GM18502 (cell line): Measurements from ENCODE around the gene MECP2.

Source experiments
- ATAC-seq: cut with Tn5 transposase; IDR thresholded peaks from one replicate; pipeline ENCODE4 v1.9.1; 2021; ENCODE audit warnings: mild to moderate bottlenecking; ENCODE audit not compliant: unreplicated experiment, poor library complexity

MECP2 gene

GRCh38 chrX:154039577-154039976 is 57.9 kb downstream of the MECP2 start:
- ATAC-seq = no peak

- ATAC-seq = no peak
These were observed 58.9 kb downstream of the MECP2 start for GRCh38 chrX:154038656-154039055.

GRCh38 chrX:154037754-154038153 is 59.8 kb downstream of the MECP2 start:
- no peak for ATAC-seq

GRCh38 chrX:154036513-154036912 is 61.0 kb downstream of the MECP2 start:
- ATAC-seq = no peak

GRCh38 chrX:154033848-154034247 is 63.7 kb downstream of the MECP2 start:
- no peak for ATAC-seq

GRCh38 chrX:154032653-154033052 is 64.9 kb downstream of the MECP2 start:
- no peak for ATAC-seq

- ATAC-seq = no peak
These were observed 65.4 kb downstream of the MECP2 start for GRCh38 chrX:154032160-154032559.

GRCh38 chrX:154030715-154031305 is 66.7 kb downstream of the MECP2 start:
- no peak for ATAC-seq

- no peak for ATAC-seq
These were observed 67.3 kb downstream of the MECP2 start for GRCh38 chrX:154030266-154030665.

- ATAC-seq = no peak
These were observed 68.1 kb downstream of the MECP2 start for GRCh38 chrX:154029439-154029838.

GRCh38 chrX:154028502-154029184 is 68.9 kb downstream of the MECP2 start:
- ATAC-seq = no peak

- ATAC-seq = no peak
These were observed 69.5 kb downstream of the MECP2 start for GRCh38 chrX:154027986-154028385.

GRCh38 chrX:154027022-154027402 is 70.5 kb downstream of the MECP2 start:
- ATAC-seq = no peak

GRCh38 chrX:154026136-154027021 is 71.1 kb downstream of the MECP2 start:
- ATAC-seq = no peak

GRCh38 chrX:154025230-154025629 is 72.3 kb downstream of the MECP2 start:
- ATAC-seq = no peak

- ATAC-seq = no peak
These were observed 73.2 kb downstream of the MECP2 start for GRCh38 chrX:154024271-154024670.

GRCh38 chrX:154023276-154024000 is 74.1 kb downstream of the MECP2 start:
- ATAC-seq = no peak

- no peak for ATAC-seq
These were observed 75.4 kb downstream of the MECP2 start for GRCh38 chrX:154022108-154022507.

- no peak for ATAC-seq
These were observed 76.3 kb downstream of the MECP2 start for GRCh38 chrX:154021131-154021611.

GRCh38 chrX:154020536-154021115 is 76.9 kb downstream of the MECP2 start:
- ATAC-seq = no peak
